ENCODE data around the gene TMEM87A. TPM values are rescaled to one million over a fixed set of nuclear protein-coding genes. Genes with fewer than 3 reads are reported as not detected.
"Not testable (repeated sequence)": the region's sequence is repeated elsewhere in the genome, so short reads cannot be mapped to it uniquely, and the experiment has no call there.

Gene TMEM87A
- total RNA-seq, 1 donor, result 85.8 TPM

DNA sequence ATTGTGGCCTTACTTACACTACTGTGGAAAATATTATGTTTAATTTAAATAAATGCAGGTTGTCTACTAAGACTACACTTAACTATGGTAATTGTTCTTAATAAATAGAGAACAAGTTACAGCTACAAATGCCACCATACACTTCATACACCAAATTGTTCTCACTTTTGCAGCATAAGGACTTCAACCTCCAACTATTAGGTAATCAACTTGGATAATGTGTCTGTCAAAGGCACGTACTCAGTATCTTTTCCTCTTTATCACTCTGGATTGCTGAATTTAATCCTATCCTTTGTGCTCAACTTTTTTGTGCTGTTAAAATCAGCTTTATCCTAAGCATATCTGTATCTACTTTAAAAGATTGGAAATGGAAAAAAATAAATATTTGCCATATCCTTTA lies 41.6 kb upstream of the TMEM87A start:
- Histone ChIP-seq H3K4me3 (ENCODE audit: insufficient read depth, low read length) (no peak overlapping the region), H3K9me3 (ENCODE audit: low read depth, low read length) (no peaks in the 10 kb centered on the region), H3K27me3 (ENCODE audit: insufficient read depth, low read length) (no peaks in the 10 kb centered on the region), H2AFZ (ENCODE audit: low read length) (no peak overlapping the region), H3K4me2 (ENCODE audit: insufficient read depth, low read length) (no peak overlapping the region), H3K36me3 (ENCODE audit: insufficient read depth, low read length) (no peaks in the 10 kb centered on the region), H3K4me1 (ENCODE audit: insufficient read depth, low read length) (no peaks in the 10 kb centered on the region), H3K27ac (ENCODE audit: low read depth, low read length) (no peak overlapping the region), H3K79me2 (ENCODE audit: insufficient read depth, low read length) (no peaks in the 10 kb centered on the region), H4K20me1 (ENCODE audit: insufficient read depth, low read length) (no peaks in the 10 kb centered on the region)
- TF ChIP-seq, protein P1, sequence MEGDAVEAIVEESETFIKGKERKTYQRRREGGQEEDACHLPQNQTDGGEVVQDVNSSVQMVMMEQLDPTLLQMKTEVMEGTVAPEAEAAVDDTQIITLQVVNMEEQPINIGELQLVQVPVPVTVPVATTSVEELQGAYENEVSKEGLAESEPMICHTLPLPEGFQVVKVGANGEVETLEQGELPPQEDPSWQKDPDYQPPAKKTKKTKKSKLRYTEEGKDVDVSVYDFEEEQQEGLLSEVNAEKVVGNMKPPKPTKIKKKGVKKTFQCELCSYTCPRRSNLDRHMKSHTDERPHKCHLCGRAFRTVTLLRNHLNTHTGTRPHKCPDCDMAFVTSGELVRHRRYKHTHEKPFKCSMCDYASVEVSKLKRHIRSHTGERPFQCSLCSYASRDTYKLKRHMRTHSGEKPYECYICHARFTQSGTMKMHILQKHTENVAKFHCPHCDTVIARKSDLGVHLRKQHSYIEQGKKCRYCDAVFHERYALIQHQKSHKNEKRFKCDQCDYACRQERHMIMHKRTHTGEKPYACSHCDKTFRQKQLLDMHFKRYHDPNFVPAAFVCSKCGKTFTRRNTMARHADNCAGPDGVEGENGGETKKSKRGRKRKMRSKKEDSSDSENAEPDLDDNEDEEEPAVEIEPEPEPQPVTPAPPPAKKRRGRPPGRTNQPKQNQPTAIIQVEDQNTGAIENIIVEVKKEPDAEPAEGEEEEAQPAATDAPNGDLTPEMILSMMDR (IDR thresholded peaks at IDR 0.05; ENCODE audit: extremely low read depth, low read depth, low read length), result no peak
- DNase-seq (ENCODE audit: insufficient read length, low spot score, missing footprints), result no peak

DNA sequence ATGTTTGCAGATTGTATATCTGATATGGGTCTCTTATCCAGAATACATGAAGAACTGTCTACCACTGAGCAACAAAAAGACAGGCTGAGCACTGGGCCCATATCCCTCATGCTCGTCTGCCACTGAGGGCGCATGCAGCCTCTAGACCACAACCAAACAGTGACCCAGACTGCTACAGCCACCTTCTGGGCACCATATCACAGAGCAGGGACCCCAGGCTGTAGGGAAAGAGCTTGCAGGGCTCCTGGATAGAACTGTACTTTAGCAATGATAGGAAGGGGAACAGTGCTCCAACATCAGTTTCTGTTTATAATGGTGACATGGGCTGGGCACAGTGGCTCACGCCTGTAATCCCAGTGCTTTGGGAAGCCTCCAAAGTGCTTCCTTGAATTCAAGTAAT lies 40.2 kb upstream of the TMEM87A start:
- Histone ChIP-seq H3K9me3 (ENCODE audit: low read depth, low read length) (no peaks in the 10 kb centered on the region), H3K36me3 (ENCODE audit: insufficient read depth, low read length) (no peaks in the 10 kb centered on the region), H2AFZ (ENCODE audit: low read length) (no peak overlapping the region), H3K27me3 (ENCODE audit: insufficient read depth, low read length) (no peaks in the 10 kb centered on the region), H4K20me1 (ENCODE audit: insufficient read depth, low read length) (no peaks in the 10 kb centered on the region), H3K4me3 (ENCODE audit: insufficient read depth, low read length) (no peak overlapping the region), H3K79me2 (ENCODE audit: insufficient read depth, low read length) (no peaks in the 10 kb centered on the region), H3K27ac (ENCODE audit: low read depth, low read length) (no peak overlapping the region), H3K4me1 (ENCODE audit: insufficient read depth, low read length) (no peaks in the 10 kb centered on the region), H3K4me2 (ENCODE audit: insufficient read depth, low read length) (no peak overlapping the region)
- DNase-seq (ENCODE audit: insufficient read length, low spot score, missing footprints), result no peak
- TF ChIP-seq, protein P1 (IDR thresholded peaks at IDR 0.05; ENCODE audit: extremely low read depth, low read depth, low read length), result no peak

DNA sequence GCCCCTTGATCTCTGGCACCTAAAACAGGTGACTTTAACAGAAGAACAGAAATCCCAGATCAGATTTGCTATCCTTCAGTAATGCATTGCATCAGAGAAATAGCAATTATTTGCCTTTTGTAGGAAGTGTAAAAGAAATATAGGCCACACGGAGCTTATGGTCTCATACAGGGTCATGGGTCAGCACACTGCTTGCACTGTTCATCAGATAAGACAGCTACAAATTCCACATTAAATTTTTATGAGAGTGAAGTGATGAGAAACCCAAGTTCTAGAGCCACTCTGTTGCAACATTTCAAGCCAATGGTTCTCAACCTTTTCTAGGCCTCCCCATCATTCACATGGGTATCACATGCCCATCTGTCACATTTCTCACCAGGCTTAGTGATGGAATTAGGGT lies 33.4 kb upstream of the TMEM87A start:
- Histone ChIP-seq H3K27ac (ENCODE audit: low read depth, low read length) (no peak overlapping the region), H2AFZ (ENCODE audit: low read length) (no peak overlapping the region), H3K36me3 (ENCODE audit: insufficient read depth, low read length) (peaks cover 7% of the 10 kb centered on the region), H3K27me3 (ENCODE audit: insufficient read depth, low read length) (no peaks in the 10 kb centered on the region), H3K9me3 (ENCODE audit: low read depth, low read length) (no peaks in the 10 kb centered on the region), H3K4me3 (ENCODE audit: insufficient read depth, low read length) (no peak overlapping the region), H3K79me2 (ENCODE audit: insufficient read depth, low read length) (no peaks in the 10 kb centered on the region), H4K20me1 (ENCODE audit: insufficient read depth, low read length) (no peaks in the 10 kb centered on the region), H3K4me2 (ENCODE audit: insufficient read depth, low read length) (no peak overlapping the region), H3K4me1 (ENCODE audit: insufficient read depth, low read length) (no peaks in the 10 kb centered on the region)
- no peak for DNase-seq (ENCODE audit: insufficient read length, low spot score, missing footprints)
- TF ChIP-seq, protein P1 (IDR thresholded peaks at IDR 0.05; ENCODE audit: extremely low read depth, low read depth, low read length), result no peak

DNA sequence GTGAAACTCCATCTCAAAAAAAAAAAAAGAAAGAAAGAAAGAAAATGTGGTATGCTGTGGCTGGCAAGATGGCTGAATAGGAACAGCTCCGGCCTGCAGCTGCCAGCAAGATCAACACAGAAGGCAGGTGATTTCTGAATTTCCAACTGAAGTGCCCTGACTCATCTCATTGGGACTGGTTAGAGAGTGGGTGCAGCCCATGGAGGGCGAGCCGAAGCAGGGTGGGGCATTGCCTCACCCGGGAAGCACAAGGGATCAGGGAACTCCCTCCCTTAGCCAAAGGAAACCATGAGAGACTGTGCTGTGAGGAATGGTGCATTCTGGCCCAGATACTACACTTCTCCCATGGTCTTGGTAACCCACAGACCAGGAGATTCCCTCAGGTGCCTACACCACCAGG lies 27.8 kb upstream of the TMEM87A start:
- not testable (repeated sequence) for DNase-seq (ENCODE audit: insufficient read length, low spot score, missing footprints); H3K4me3 ChIP-seq (ENCODE audit: insufficient read depth, low read length); H3K9me3 ChIP-seq (ENCODE audit: low read depth, low read length); H3K27me3 ChIP-seq (ENCODE audit: insufficient read depth, low read length); H3K36me3 ChIP-seq (ENCODE audit: insufficient read depth, low read length); H3K4me1 ChIP-seq (ENCODE audit: insufficient read depth, low read length); H4K20me1 ChIP-seq (ENCODE audit: insufficient read depth, low read length); H2AFZ ChIP-seq (ENCODE audit: low read length); H3K27ac ChIP-seq (ENCODE audit: low read depth, low read length); H3K79me2 ChIP-seq (ENCODE audit: insufficient read depth, low read length); H3K4me2 ChIP-seq (ENCODE audit: insufficient read depth, low read length)
